ENCODE data around the gene BLMH. TPM values are rescaled to one million over a fixed set of nuclear protein-coding genes. Genes with fewer than 3 reads are reported as not detected.

BLMH gene
- total RNA-seq, 1 donor from 2014 or later: 26.0 TPM

- intact Hi-C loops (cut with DNase I): no loop called here
- Histone ChIP-seq H3K36me3 (no peaks in the 10 kb centered on the region), H3K27ac (no peak overlapping the region), H3K27me3 (no peaks in the 10 kb centered on the region), H3K4me1 (no peaks in the 10 kb centered on the region), H3K4me3 (no peak overlapping the region), H3K9me3 (no peaks in the 10 kb centered on the region)
- ATAC-seq: no peak
- TF ChIP-seq CTCF (IDR thresholded peaks at IDR 0.05): no peak
- DNase-seq: no peak
These were observed 69.0 kb downstream of the BLMH start for GRCh38 chr17:30222721-30223175.

GRCh38 chr17:30222251-30222650 is 69.5 kb downstream of the BLMH start:
- no peak for ATAC-seq
- Histone ChIP-seq H3K27me3 (no peaks in the 10 kb centered on the region), H3K4me1 (no peaks in the 10 kb centered on the region), H3K4me3 (no peak overlapping the region), H3K36me3 (no peaks in the 10 kb centered on the region), H3K9me3 (no peaks in the 10 kb centered on the region), H3K27ac (no peak overlapping the region)
- no peak for TF ChIP-seq CTCF (IDR thresholded peaks at IDR 0.05)
- intact Hi-C loops (cut with DNase I): no loop called here
- DNase-seq: no peak

DNA sequence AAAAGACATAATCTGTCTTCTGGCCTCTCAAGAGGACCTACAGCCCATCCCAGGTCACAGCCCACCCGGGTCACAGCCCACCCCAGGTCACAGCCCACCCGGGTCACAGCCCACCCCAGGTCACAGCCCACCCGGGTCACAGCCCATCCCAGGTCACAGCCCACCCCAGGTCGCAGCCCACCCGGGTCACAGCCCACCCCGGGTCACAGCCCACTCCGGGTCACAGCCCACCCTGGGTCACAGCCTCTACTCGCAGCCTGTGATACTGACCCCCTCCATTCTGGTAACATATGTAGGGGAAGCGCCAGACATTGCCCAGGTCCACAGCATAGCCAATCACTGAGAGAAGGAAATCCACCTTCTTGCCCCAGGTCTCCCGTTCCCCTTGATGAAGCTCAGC is 70.4 kb downstream of the BLMH start:
- no peak for DNase-seq
- no peak for ATAC-seq
- Histone ChIP-seq H3K36me3 (no peaks in the 10 kb centered on the region), H3K9me3 (no peaks in the 10 kb centered on the region), H3K4me3 (no peak overlapping the region), H3K27me3 (no peaks in the 10 kb centered on the region), H3K27ac (no peak overlapping the region), H3K4me1 (no peaks in the 10 kb centered on the region)
- intact Hi-C loops (cut with DNase I): no loop called here
- TF ChIP-seq CTCF (IDR thresholded peaks at IDR 0.05): no peak

DNA sequence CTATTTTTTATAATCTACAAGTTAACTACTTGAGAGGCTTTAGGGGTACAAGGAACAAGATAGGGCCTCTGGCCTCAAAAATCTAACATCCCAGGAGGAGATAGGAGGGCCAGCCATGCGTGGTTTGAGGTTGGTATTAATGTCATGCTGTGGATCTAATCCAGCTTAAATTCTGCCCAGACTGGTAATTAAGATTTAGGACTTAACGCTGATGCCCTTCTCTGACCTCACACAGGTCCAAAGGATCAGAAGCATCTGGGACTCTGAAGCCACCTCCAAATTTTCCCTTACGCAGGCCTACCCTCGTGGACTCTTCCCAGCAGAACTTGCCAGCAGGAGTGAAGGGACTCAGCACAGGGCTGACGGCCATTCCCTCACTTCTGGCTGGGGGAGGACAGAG is 71.3 kb downstream of the BLMH start:
- Histone ChIP-seq H3K9me3 (no peaks in the 10 kb centered on the region), H3K27me3 (no peaks in the 10 kb centered on the region), H3K4me1 (no peaks in the 10 kb centered on the region), H3K27ac (no peak overlapping the region), H3K4me3 (no peak overlapping the region), H3K36me3 (no peaks in the 10 kb centered on the region)
- ATAC-seq: no peak
- no peak for TF ChIP-seq CTCF (IDR thresholded peaks at IDR 0.05)
- DNase-seq: no peak
- intact Hi-C loops (cut with DNase I): no loop called here

- DNase-seq (no peak), ATAC-seq (no peak)
- Histone ChIP-seq H3K27me3 (no peaks in the 10 kb centered on the region), H3K4me1 (no peaks in the 10 kb centered on the region), H3K9me3 (no peaks in the 10 kb centered on the region), H3K27ac (no peak overlapping the region), H3K36me3 (no peaks in the 10 kb centered on the region), H3K4me3 (no peak overlapping the region)
- intact Hi-C loops (cut with DNase I): no loop called here
- TF ChIP-seq CTCF (IDR thresholded peaks at IDR 0.05): no peak
These were observed 71.9 kb downstream of the BLMH start for GRCh38 chr17:30219833-30220232.

DNA sequence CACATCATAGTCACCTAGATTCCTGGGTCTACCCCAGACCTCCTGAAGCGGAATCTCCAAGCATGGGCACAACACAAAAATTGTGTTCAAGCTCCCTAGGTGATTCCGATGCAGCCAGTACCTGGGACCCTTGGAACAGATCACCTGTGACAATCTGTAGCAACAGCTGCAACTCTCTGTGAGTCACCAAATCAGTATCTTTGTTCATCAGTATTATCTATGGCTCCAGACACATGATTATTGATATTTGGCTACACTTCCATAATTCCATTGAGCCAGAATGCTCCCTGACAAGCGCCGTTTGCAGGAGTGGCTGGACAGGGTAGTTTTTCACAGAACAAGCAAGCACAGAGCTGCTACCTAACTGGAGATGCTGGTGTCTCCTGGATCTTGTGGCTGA is 72.4 kb downstream of the BLMH start:
- H3K36me3 ChIP-seq: no peaks in the 10 kb centered on the region
- H3K27me3 ChIP-seq: no peaks in the 10 kb centered on the region
- intact Hi-C loops (cut with DNase I): no loop called here
- no peaks in the 10 kb centered on the region for H3K9me3 ChIP-seq
- H3K4me1 ChIP-seq: no peaks in the 10 kb centered on the region
- no peak for TF ChIP-seq CTCF (IDR thresholded peaks at IDR 0.05)
- no peak for ATAC-seq
- DNase-seq: no peak
- no peak overlapping the region for H3K4me3 ChIP-seq
- no peak overlapping the region for H3K27ac ChIP-seq
